ENCODE measurements around the gene UBE2G2.

DNA sequence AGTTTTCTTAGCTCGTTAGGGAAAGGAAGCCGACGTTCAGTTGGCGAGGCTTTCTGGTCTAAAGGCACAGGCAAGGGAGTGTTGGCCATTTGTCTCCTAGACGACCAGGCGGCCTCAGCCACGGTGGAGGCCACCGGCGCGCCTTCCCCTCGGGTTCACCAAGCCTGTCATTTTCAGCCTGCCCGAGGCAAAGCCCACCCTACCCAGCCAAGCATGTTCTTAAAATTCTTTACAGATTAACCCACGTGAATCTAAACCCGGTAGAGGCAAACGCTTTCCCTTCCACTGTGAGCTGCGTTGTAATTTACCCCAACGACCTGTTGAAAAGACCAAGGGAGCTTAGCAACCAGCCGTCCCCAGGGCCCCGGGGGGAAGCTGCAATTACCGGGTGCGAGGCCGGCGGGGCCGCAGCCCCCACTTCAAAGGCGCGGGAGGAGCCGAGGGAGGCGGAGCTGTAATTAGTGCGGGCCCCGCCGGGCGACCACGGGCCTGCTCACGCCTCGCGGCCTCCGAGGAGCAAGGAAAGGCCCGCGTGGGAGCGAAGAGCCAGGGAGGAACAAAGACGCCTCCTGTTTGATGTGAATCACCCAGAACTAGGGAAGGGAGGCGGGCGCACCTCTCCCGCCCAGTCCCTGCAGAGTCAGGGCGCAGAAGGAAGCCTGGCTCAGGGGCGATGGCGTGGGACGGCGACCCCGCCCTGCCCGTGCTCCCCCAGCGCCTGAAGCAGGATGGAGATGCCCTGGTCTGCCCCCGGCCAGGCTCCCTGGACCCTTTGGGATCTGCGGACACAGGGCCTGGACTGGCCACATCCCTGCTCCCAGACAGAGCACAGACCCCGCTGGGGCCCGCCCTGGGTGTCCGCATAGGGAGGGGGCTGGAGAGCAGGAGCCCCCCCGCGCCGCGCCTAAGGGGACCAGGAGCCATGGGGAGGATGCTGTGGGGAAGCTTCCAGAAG, 78.2 kb downstream of the UBE2G2 start:
- TF ChIP-seq NFE2L2 (IDR thresholded peaks at IDR 0.05; ENCODE audit: low read depth, low read length) (no peak), POLR2A (IDR thresholded peaks at IDR 0.05; ENCODE audit: low read depth, low read length) (no peak), RCOR1 (IDR thresholded peaks at IDR 0.05; ENCODE audit: insufficient replicate concordance, low read length) (no peak), MAZ (IDR thresholded peaks at IDR 0.05; ENCODE audit: borderline replicate concordance, low read depth, low read length) (no peak), MXI1 (IDR thresholded peaks at IDR 0.05; ENCODE audit: borderline replicate concordance, low read depth, low read length) (no peak), RAD21 (IDR thresholded peaks at IDR 0.05; ENCODE audit: low read length) (no peak), BHLHE40 (IDR thresholded peaks at IDR 0.05; ENCODE audit: low read depth, low read length) (no peak), RFX5 (IDR thresholded peaks at IDR 0.05; ENCODE audit: low read depth, low read length) (no peak)
- TF ChIP-seq, protein P1, sequence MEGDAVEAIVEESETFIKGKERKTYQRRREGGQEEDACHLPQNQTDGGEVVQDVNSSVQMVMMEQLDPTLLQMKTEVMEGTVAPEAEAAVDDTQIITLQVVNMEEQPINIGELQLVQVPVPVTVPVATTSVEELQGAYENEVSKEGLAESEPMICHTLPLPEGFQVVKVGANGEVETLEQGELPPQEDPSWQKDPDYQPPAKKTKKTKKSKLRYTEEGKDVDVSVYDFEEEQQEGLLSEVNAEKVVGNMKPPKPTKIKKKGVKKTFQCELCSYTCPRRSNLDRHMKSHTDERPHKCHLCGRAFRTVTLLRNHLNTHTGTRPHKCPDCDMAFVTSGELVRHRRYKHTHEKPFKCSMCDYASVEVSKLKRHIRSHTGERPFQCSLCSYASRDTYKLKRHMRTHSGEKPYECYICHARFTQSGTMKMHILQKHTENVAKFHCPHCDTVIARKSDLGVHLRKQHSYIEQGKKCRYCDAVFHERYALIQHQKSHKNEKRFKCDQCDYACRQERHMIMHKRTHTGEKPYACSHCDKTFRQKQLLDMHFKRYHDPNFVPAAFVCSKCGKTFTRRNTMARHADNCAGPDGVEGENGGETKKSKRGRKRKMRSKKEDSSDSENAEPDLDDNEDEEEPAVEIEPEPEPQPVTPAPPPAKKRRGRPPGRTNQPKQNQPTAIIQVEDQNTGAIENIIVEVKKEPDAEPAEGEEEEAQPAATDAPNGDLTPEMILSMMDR (conservative IDR thresholded peaks at IDR 0.05; ENCODE audit: low read depth, low read length) = no peak
- TF ChIP-seq, protein P2, sequence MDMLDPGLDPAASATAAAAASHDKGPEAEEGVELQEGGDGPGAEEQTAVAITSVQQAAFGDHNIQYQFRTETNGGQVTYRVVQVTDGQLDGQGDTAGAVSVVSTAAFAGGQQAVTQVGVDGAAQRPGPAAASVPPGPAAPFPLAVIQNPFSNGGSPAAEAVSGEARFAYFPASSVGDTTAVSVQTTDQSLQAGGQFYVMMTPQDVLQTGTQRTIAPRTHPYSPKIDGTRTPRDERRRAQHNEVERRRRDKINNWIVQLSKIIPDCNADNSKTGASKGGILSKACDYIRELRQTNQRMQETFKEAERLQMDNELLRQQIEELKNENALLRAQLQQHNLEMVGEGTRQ (IDR thresholded peaks at IDR 0.05; ENCODE audit: low read depth, low read length) = no peak
- TF ChIP-seq, protein P3, sequence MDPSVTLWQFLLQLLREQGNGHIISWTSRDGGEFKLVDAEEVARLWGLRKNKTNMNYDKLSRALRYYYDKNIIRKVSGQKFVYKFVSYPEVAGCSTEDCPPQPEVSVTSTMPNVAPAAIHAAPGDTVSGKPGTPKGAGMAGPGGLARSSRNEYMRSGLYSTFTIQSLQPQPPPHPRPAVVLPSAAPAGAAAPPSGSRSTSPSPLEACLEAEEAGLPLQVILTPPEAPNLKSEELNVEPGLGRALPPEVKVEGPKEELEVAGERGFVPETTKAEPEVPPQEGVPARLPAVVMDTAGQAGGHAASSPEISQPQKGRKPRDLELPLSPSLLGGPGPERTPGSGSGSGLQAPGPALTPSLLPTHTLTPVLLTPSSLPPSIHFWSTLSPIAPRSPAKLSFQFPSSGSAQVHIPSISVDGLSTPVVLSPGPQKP (IDR thresholded peaks at IDR 0.05; ENCODE audit: borderline replicate concordance, low read depth, low read length) = no peak
